Activated CD4-positive, alpha-beta T cell treated with anti-CD3 and anti-CD28 coated beads for 24 hours (primary cell): ENCODE results near the gene HAP1.
"Not testable (repeated sequence)": the region's sequence is repeated elsewhere in the genome, so short reads cannot be mapped to it uniquely, and the experiment has no call there.

Source experiments
- DNase-seq, 2 donors: peaks; one replicate each; pipeline ENCODE4 v3.0.0-alpha.2; 2020; ENCODE audit warnings: low read depth in 2 of 2

The HAP1 gene, protein sequence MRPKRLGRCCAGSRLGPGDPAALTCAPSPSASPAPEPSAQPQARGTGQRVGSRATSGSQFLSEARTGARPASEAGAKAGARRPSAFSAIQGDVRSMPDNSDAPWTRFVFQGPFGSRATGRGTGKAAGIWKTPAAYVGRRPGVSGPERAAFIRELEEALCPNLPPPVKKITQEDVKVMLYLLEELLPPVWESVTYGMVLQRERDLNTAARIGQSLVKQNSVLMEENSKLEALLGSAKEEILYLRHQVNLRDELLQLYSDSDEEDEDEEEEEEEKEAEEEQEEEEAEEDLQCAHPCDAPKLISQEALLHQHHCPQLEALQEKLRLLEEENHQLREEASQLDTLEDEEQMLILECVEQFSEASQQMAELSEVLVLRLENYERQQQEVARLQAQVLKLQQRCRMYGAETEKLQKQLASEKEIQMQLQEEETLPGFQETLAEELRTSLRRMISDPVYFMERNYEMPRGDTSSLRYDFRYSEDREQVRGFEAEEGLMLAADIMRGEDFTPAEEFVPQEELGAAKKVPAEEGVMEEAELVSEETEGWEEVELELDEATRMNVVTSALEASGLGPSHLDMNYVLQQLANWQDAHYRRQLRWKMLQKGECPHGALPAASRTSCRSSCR

DNA sequence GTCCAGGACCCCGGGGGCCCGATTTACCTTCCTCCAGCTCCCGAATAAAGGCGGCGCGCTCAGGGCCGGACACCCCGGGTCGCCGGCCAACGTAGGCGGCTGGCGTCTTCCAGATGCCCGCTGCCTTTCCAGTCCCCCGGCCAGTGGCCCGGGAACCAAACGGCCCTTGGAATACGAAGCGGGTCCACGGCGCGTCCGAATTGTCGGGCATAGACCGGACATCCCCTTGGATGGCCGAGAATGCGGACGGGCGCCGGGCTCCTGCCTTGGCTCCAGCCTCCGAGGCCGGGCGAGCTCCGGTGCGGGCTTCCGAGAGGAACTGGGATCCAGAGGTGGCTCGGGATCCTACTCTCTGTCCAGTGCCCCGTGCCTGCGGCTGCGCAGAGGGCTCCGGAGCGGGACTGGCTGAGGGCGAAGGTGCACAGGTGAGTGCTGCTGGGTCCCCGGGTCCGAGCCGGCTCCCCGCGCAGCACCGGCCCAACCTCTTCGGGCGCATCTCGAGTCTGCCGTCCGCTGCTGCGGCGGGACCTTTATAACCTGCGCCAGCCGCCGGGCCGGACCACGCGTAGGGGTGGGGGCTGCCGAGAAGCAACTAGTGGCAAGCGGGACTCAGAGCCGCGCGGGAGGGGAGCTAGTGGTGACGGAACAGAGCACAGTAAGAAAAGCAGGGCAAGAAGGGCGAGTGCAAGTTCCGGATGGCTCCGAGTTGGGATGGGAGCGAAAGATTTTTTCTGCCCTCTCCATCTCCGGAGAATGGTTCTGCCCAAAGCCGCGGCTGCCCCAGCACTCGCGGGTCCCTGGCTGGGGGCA is at the start of gene HAP1:
HAP1 (minus strand) TSS at position 505 of the 810 bp plus-strand sequence; CDS start at position 496, 9 bp downstream.
- DNase-seq = no peak

DNA sequence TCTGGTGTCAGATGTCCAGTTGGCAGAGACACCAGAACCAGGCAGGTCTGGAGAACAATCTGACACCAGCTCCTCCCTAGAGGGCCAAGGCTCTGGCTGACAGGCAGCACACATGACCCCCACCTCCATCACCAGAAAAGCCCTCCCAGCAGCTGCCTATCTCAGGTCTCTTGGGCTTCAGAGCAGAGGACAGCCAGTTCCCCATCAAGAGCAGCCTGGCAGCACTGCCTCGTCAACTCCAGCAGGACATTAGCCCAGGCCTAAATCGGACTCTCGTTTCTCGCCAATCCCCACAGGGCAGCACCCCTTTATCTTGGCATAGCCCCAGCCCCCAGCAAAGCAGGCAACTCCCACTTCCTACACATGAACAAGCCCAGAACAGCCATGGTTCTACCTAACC is 47.7 kb upstream of the HAP1 start:
- DNase-seq = no peak

DNA sequence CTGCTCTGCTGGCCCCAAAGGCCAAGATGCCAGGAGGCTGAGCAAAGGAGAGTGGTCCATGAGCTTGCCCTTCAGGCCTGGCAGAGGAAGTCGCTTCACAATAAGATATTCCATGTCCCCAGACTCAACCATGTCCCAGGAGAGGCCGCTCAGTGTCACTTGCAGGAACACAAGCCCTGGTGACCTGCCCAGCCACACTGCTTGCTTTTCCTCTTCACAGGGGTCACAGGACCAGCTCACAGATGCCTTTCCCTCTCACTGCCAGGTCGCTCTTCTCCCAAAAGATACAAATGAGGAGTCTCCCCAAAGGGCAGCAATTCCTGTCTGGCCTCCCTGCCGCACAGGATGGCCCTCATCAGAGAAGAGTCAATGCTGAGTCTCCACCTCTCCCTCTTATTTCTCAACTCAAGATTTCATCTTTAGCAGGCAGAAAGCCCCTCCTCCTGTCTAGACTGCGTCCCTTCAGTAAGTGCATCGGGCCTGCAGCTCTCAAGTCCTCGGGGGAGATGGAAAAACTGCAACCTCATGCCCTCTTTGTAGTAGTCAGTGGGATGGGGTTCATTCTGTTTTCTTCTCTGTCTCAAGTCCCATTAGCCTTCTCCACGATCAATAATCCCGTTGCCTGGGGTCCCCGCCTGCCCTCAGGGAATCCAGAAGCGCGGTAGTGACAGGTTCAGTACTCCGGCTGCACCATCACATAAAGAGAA is 47.1 kb upstream of the HAP1 start:
- no peak for DNase-seq

DNA sequence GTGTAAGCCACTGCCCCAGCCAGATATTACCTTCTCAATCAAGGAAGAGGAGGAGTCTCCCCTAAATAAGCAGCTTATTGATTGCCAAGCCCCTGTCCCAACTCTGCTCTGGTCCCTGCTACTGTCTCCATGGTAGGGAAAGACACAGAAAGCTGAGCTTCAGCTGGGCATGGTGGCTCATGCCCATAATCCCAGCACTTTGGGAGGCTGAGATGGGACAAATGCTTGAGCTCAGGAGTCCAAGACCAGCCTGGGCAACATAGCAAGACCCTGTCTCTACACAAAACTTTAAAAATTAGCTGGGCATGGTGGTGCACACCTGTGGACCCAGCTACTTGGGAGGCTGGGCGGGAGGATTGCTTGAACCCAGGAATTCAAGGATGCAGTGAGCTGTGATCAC is 45.5 kb upstream of the HAP1 start:
- no peak for DNase-seq

DNA sequence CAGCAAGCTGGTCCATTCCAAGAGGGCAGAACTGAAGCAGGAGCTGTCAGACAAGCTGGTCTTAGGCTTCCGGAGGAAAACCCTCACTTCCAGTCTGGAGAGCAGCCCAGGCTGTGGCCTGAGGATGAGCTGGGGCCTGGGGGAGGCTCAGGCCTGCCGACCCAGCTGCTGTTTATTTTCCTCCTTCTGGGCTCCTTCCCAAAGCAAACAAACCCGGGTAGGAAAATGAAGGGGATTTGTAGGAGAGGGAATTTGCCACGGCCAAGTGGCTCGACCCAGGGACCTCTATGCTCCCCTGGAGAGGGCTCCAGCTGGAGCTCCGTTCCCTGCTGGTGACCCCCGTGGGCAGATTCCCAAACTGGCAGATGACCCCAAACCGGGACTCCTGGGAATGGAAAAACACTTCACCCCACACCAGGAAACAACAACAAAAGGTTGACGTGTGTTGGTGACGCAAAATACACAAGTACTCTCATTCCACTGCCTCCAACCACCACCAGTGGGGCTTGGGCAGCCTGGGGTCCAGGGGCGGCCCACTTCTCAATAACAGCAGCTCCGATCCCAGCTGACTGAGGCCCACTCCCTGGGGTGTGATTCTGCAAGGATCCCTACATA is 43.2 kb upstream of the HAP1 start:
- no peak for DNase-seq

DNA sequence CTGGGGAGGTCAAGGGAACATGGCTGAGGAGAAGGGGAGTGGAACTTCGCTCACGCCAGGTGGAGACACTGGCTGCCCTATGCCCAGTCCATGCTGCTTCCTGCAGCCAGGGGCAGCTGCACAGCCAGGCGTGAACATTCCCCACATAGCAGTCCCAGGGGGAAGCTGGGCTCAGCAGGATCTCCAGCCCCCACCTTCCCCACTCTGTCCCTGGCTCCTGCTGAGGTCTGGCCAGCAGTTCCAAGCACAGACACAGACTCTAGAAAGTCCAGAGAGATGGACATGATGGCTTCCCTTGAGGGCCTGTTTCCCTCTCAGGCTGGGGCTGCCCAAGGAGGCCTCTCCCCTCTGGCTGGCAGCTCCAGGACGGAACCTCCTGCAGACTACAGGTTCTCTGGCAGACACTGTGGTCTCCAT is 42.7 kb upstream of the HAP1 start:
- DNase-seq = no peak

DNA sequence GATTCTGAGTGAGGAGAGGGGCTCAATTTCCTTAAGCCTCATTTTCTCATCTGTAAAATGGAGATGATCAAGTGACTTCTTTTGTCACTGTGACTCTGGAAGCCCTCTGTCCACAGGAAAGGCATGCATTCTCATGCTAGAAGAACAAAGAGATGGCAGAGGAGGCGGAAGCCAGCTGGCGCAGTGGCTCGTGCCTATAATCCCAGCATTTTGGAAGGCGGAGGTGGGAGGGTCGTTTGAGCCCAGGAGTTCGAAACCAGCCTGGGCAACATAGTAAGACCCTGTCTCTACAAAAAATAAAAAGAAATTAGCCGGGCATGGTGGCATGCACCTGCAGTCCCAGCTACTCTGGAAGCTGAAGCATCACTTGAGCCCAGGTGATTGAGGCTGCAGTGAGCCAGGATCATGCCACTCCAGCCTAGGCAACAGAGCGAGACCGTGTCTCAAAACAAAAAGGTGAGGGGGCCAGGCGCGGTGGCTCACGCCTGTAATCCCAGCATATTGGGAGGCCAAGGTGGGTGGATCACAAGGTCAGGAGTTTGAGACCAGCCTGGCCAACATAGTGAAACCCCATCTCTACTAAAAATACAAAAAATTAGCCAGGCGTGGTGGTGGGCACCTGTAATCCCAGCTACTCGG is 41.9 kb upstream of the HAP1 start:
- DNase-seq = not testable (repeated sequence)

DNA sequence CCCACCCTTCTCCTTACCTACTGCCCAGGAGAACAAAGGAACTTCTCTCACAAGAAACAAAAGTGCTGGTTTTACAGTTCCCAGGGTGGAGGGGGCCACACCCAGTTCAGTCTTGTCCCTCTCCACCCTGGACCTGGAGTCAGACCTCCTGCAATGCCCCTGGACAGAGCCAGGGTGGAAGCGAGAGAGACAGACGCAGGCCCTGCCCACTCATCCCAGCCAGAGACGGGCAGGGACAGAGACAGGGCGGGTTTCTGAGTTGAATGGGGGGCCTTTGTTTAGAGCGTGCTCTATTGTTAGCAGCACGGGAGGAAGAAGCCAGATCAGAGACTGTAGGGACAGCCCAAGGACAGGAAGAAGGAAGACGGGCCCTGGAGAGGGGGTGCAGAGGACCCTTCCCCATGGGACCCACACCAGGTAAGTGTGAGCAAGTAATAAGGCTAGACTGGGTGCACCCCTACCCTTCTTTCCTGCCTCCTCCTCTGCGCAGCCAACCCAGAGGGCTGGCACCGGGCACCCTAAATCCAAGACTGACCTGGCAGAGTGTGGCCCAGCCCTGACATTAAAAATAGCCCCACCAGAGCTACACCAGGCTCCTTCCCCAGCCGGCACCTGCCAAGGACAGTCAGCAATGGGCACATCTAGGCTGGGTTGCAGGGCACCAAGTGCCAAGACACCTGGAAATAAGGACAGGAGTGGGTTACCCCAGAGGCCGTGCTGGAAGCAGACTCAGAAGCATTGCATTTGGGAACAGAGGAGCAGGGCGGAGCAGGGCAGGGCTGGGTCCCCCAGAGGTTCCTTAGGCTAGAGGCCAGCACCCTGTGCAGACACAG is 41.2 kb upstream of the HAP1 start:
- no peak for DNase-seq

DNA sequence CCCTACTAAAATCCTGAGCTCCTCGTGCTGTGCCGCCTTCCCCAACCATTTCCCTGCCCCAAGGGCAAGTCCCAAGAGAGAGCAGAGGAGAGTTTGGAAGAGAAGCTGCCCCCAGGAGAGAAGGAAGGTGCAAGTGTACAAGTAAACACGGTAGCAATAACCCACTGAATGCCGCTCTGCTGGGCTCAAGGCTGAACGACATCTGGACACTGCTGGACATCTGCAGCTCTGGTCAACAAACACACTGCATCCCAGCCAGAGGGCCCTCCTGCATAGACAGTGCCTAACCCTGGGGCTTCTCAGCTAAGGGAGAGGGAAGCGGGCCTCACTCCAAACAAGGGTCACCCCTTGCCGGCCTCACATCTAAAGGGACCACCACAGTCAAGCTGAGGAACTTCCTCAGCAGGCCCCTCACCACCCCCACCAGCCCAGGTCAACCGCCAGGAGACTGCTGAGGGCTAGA is 39.3 kb upstream of the HAP1 start:
- DNase-seq = no peak

DNA sequence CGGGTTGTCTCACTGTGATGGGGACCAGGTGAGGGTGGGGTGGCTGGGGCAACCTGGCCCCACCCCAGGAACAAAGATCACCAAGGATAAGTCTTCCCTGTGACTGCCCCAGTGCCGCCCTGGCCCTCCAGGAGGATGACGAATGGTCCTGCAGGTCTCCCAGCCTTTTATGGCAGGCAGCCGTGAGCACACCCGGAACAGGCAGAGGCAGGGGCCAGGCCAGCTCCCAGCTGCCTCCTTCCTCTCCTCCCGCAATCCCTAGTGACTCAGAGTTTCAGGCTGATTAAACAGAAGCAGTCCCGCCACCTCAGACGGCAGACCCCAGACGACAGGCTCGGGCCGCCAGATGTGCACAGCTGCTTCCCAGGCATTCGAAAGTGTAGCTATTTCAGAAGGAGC is 38.7 kb upstream of the HAP1 start:
- no peak for DNase-seq

DNA sequence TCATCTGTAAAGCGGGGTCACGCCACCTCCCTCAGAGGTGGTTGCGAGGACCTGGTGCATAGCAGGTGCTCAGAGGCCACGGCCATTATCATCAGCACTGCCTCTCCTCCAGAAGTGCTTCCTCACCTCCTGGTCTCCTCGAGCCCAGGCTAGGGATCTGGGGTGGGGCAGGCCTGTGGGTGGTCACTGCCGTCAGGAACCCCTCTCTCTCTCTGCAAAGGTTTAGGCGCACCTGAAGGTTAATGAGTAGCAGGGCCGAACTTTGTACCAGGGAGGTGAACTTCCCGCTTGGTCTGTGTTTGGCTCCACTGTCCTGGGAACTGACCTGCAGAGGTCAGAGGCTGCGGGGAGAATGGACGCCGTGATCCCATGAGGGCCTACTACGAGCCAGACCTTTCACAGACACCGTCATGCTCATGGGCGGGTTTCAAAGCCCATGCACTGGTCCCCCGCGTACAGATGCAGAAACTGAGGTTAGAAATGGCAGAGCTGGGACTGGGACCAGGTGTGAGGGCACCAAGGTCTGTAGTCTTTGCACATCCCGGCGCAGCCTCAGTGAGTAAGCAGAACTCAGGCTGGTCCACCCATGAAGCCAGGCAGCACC is 38.2 kb upstream of the HAP1 start:
- no peak for DNase-seq

DNA sequence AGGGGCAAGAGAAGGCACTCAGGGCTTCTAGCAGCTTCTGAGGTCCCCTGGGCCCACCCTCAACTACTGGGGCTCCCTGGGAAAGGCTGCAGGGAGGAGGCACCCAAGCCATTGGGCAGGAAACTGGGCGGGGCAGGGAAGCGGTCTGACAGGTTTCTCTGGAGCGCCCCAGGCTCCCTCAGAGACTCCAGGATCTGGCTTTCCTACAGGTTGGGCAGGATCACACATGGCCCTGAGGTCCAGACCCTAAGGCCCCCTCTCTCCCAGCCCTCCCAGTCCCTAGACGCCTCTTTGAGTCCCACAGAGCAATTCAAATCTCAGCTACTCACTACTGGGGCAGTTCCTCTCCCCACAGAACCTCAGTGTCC is 37.8 kb upstream of the HAP1 start:
- no peak for DNase-seq

DNA sequence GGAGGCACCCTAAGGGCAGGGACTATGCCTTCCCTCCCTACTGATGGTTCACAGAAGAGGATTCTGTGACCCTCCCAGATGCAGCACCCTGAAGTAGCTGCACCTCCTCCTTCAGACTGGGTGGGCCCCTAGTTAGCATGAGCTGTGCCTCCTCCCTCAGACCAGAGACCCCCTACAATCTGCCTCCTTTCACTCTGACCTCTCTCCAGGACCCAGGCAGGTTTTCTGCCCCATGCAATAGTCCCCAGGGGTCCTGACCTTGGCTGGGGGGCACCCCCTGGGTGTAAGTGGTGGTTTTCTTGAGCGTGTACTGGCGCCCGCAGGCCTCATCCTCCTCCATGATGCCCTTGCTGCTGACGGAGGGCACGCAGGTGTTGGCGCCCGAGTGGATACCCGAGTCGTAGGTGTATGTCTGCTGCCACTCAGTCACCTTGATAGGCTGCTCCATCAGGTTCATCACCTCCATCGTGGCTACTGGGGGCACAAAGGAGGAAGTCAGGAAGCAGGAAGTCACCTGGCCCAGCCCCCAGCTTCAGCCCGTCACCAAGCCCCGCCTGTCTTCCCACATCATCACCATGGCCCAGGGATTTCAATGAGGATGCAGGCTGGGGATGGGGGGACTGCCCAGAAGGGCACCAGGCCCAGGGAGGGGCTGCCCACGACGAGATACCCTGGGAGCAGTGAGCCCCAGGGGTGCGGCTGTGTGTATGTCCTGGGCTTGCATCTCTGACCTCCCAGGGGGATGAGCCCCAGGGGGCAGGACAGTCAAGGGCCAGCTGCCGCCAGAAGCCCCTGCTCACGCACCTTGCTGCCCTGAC is 37.2 kb upstream of the HAP1 start:
- DNase-seq = no peak

DNA sequence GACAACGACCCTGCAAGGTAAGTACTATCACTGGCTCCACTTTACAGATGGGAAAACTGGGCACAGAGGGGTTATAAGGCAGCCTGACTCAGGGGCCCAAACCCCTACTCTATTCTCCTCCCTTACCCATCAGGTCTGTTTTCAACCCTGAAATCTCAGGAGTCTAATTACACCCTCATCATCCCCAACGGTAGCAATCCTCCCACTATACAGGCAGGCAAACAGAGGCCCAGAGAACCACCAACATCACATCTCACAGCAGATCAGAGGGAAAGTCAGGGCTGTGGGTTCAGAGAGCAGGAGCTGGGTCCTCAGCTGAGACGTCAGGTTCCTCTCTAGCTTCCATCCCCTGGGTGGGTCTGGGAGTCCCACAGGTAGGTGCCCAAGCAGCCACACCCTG is 35.5 kb upstream of the HAP1 start:
- no peak for DNase-seq

DNA sequence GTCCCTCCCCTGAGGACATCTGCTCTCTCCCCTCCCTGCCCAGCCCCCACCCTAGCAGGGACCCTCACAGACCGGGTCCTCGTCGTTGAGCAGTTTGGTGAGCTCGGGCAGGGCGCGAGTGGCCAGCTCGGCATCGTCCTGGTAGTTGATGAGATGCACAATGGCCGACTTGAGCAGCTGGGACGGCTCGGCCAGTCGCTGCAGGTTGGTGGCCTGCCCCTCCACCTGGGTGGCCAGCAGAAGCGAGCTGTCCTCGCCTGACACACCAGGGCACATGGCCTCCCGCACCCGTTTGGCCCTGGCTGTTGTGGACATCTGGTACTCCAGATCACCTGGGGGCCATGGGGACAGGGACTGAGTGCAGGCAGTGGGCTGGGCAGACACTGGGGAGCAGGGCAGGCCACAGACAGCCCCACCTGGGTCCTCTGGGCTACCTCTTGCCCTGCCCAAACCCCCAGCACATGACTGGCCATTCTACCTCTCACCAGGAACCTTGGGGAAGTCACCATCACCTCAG is 35.0 kb upstream of the HAP1 start:
- no peak for DNase-seq

DNA sequence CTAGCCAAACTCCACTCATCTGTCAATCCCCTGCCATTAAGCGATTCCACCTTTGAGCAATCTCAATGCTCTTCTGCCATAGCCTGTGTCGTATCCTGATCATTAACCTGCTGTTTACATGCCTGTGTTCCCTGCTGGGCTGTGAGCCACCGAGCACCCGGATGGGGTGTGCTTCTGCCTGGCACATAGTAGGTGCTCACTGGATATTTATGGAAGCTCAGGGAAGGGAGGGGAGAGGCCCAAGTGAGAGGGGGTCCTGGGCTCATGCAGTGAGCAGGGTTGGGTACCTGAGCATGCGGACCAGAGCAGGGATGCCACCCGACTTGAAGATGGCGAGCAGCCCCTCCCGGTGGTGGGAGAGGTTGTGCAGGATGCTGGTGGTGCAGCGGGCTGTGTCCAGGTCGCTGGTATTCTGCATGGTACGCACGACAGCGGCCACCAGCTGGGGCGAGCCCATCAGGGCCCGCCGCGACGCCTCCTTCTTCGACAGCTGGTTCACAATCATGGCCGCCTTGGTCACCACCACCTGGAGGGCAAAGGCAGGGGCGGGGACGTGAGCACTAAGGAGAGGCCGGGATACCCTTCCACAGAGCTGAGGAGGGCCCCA is 34.3 kb upstream of the HAP1 start:
- no peak for DNase-seq

DNA sequence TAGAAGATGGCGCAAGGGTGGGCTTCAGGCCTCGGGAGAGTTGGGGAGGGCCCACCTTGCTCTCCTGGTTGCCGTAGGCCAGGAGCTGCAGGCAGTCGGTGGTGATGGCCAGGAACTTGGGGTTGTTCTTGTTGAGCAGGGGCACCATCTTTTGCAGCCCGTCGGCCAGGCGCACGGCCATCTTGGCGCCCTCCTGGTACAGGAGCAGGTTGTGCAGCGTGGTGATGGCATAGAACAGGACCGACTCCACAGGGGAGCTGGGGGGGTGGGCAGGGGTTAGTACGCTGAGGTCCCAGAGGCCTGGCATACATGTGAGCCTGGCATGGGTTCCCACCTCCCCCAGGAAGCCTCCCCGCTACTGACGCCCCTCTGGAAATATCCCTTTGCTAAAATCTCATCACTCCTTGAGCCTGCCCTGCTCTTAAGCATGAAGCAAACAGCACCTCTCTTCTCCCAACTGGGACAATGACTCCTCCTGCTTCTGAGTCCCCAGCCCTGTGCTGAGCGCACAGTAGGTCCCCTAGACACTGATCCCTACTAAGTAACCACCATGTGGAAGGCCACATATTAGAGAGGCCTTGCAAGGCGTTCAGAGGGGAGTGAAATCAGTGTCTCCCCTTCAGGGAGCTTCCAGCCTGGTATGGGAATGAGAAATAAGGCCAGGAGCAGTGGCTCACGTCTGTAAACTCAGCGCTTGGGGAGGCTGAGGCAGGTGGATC is 33.0 kb upstream of the HAP1 start:
- DNase-seq = no peak

DNA sequence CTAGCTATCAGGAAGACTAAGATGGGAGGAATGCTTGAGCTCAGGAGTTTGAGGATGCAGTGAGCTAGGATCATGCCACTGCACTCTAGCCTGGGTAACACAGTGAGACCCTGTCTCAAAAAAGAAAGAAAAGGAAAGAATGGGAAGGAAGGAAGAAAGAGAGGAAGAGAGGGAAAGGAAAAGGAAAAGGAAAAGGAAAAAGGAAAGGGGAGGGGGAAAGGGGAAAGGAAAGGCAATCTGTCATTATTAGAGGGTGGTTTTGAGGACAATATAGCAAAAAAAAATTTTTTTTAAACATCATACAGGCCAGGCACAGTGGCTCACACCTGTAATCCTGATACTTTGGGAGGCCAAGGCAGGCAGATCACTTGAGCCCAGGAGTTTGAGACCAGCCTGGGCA is 31.7 kb upstream of the HAP1 start:
- DNase-seq = no peak
